Vagina (tissue), 2 donors: ENCODE data around the gene NRP1. TPM values are rescaled to one million over a fixed set of nuclear protein-coding genes. Genes with fewer than 3 reads are reported as not detected.

Source experiments
- DNase-seq, 2 donors: peaks; one replicate each; pipeline ENCODE4 v3.0.0-alpha.2; 2017; ENCODE audit errors: extremely low spot score in 2 of 2
- H3K27ac ChIP-seq: fragments of 200-600 bp; sonication (generic); one replicate; pipeline ENCODE4 v1.5.1; 2019
- H3K27me3 ChIP-seq: fragments of 200-600 bp; sonication (generic); one replicate; pipeline ENCODE4 v1.5.1; 2019
- H3K36me3 ChIP-seq, 2 donors: fragments of 200-600 bp; sonication (generic); one replicate each; pipeline ENCODE4 v1.5.1; 2017 to 2019
- H3K4me1 ChIP-seq: fragments of 200-600 bp; sonication (generic); one replicate; pipeline ENCODE4 v1.5.1; 2019
- H3K4me3 ChIP-seq, 2 donors: fragments of 200-600 bp; sonication (generic); 1 replicate in 1 of 2; 2 replicates in 1 of 2; pipeline ENCODE4 v1.5.1; 2016 to 2019
- H3K9me3 ChIP-seq: fragments of 200-600 bp; sonication (generic); one replicate; pipeline ENCODE4 v1.5.1; 2019
- POLR2A ChIP-seq, 2 donors: fragments of 450-650 bp; IDR thresholded peaks; one replicate each; pipeline ENCODE4 v1.6.1; 2017; ENCODE audit warnings: antibody characterized with exemption in 2 of 2, mild to moderate bottlenecking in 2 of 2, moderate library complexity in 2 of 2
- POLR2AphosphoS5 ChIP-seq, 2 donors: sonication (generic); formaldehyde crosslinking; IDR thresholded peaks; one replicate each; pipeline ENCODE4 v1.9.0; 2017; ENCODE audit warnings: antibody characterized with exemption in 2 of 2, mild to moderate bottlenecking in 2 of 2, low read depth in 1 of 2; ENCODE audit not compliant: insufficient read depth in 1 of 2
- intact Hi-C: fragments of 100-400 bp; cut with DNase I; formaldehyde crosslinking; loops from one replicate; pipeline ENCODE4 v1.15.1; 2023
- total RNA-seq: library from RNA; depleted of rRNA; stranded (reverse); fragments of >200 nt; gene quantifications from one replicate; pipeline ENCODE4 v1.2.3, GENCODE V29; 2016
- TF ChIP-seq, protein P1 (sequence below), 3 experiments: fragments of 450-650 bp in 2 of 3; fragments of 200-600 bp in 1 of 3; sonication (generic) in 1 of 3; IDR thresholded peaks; one replicate each; pipeline ENCODE4 v1.5.1; 2017 to 2019; ENCODE audit warnings: antibody characterized with exemption in 3 of 3, mild to moderate bottlenecking in 2 of 3, moderate library complexity in 2 of 3

Gene NRP1
- total RNA-seq, 1 donor from 2014 or later, result 52.5 TPM

DNA sequence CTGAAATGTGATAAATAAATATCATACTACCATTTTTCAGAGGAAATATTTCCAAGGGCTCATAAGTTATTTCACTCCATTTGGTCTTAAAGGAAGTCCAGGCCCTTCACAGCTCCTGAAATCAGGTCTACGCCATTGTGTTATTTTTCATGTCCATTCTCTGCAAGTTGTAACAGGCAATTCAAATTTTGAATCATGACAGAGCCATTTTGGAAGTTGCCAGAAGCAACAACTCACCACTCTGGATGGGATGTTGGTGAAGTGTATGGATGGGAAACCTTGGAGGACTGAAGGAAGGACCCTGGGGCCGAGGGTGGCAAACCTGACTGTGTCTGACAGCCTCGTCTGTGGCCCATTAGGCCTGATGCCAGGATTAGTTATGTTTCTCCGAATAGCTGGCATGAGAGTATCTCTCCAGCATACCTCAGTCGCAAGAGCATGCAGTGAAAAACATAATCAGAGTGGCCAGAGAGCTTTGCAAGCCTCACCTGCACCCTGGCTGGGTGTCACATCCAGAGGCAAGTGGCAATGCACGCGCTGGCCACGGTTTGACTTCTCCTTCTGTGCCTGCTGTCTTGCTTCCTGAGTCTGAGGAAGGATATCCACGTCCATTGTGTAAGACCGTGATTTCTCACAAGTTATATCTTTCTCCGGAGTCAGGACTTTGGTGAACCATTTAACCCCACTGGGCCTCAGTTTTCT is 87.1 kb downstream of the NRP1 start:
- Histone ChIP-seq H3K4me1 (peaks cover 6% of the 10 kb centered on the region), H3K9me3 (no peaks in the 10 kb centered on the region), H3K27me3 (no peaks in the 10 kb centered on the region), H3K36me3 (peaks cover 0 to 8% of the 10 kb centered on the region in 2 donors), H3K27ac (no peak overlapping the region), H3K4me3 (no peak overlapping the region)
- intact Hi-C loops, result no loop called here
- no peak for DNase-seq
- TF ChIP-seq, protein P1, sequence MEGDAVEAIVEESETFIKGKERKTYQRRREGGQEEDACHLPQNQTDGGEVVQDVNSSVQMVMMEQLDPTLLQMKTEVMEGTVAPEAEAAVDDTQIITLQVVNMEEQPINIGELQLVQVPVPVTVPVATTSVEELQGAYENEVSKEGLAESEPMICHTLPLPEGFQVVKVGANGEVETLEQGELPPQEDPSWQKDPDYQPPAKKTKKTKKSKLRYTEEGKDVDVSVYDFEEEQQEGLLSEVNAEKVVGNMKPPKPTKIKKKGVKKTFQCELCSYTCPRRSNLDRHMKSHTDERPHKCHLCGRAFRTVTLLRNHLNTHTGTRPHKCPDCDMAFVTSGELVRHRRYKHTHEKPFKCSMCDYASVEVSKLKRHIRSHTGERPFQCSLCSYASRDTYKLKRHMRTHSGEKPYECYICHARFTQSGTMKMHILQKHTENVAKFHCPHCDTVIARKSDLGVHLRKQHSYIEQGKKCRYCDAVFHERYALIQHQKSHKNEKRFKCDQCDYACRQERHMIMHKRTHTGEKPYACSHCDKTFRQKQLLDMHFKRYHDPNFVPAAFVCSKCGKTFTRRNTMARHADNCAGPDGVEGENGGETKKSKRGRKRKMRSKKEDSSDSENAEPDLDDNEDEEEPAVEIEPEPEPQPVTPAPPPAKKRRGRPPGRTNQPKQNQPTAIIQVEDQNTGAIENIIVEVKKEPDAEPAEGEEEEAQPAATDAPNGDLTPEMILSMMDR (IDR thresholded peaks at IDR 0.05), result no peak
- TF ChIP-seq POLR2A (IDR thresholded peaks at IDR 0.05), result no peak
- TF ChIP-seq POLR2AphosphoS5 (IDR thresholded peaks at IDR 0.05; ENCODE audit: insufficient read depth in 1 of 2, low read depth in 1 of 2), result no peak

DNA sequence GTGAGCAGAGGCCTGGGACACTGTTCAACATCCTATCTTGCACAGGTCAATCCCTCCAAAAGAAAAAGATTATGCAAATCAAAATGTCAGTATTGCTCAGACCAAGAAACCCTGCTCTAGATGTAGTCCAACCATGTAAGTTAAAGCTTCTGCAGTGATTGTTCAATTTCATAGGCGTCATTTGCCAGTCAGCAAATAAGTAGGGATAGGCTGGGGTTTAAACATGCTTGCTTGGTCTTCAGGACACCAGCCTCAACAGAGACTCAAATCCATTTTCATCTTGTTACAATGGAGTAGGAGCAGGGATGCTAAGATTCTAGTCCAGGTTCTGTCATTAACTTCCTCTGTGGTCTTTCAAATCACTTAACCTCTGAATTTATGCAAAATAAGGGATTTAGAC is 89.1 kb downstream of the NRP1 start:
- H3K4me3 ChIP-seq, result no peak overlapping the region
- no peaks in the 10 kb centered on the region for H3K36me3 ChIP-seq
- no peak for DNase-seq
- intact Hi-C loops, result no loop called here
- H3K27me3 ChIP-seq, result no peaks in the 10 kb centered on the region
- peaks cover 6% of the 10 kb centered on the region for H3K4me1 ChIP-seq
- no peaks in the 10 kb centered on the region for H3K9me3 ChIP-seq
- TF ChIP-seq POLR2A (IDR thresholded peaks at IDR 0.05), result no peak
- no peak overlapping the region for H3K27ac ChIP-seq

DNA sequence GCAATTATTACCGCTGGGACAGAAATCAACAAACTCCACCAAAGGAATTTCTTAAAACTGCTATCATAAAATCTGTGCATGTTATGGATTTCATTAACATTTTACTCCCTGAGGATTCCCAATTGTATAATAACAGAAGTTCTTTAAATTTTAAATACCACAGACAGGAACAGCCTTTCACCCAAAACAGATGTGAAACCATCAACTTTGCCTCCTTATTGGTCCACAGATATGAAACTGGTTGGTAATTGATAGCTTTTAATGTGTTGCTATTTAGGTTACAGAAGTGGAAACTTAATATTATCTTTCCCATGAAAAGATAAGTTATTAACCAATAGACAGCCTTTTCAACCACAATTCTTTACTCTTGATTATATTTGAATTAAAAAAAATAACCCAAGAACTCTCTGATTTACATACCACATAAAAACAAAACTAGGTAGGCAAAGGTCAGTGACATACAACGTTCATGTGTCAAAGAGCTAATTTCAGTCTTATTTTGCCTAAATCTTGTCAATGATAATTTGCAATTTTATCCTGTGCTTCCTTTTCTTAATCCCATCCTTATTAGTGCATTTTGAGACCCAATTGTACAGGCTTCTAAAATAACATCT is 90.0 kb downstream of the NRP1 start:
- intact Hi-C loops, result no loop called here
- DNase-seq, result no peak
- no peaks in the 10 kb centered on the region for H3K27me3 ChIP-seq
- H3K4me3 ChIP-seq, result no peak overlapping the region
- H3K4me1 ChIP-seq, result peaks cover 6% of the 10 kb centered on the region
- no peaks in the 10 kb centered on the region for H3K36me3 ChIP-seq
- no peak overlapping the region for H3K27ac ChIP-seq
- no peaks in the 10 kb centered on the region for H3K9me3 ChIP-seq
- no peak for TF ChIP-seq POLR2AphosphoS5 (IDR thresholded peaks at IDR 0.05; ENCODE audit: insufficient read depth in 1 of 2, low read depth in 1 of 2)
- TF ChIP-seq, protein P1 (IDR thresholded peaks at IDR 0.05), result no peak
- no peak for TF ChIP-seq POLR2A (IDR thresholded peaks at IDR 0.05)

DNA sequence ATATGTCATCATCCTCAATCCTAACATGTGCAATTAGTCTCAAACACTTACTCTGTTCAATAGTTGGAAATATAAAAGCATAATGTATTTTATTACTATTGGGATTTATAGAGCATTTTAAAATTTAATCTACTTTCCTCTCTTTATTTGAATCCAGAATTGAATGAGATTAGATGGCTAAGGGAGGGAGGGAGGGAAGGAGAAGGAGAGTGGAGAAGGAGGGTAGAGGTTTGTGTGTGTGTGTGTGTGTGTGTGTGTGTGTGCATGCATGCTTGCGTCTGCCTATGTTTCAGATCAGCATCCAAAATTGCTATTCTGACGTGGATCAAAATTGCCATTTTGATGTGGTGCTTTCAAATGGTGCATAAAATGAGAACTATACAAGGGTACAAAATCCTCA is 90.8 kb downstream of the NRP1 start:
- no peaks in the 10 kb centered on the region for H3K27me3 ChIP-seq
- TF ChIP-seq, protein P1 (IDR thresholded peaks at IDR 0.05), result no peak
- no peak for TF ChIP-seq POLR2A (IDR thresholded peaks at IDR 0.05)
- no peak for TF ChIP-seq POLR2AphosphoS5 (IDR thresholded peaks at IDR 0.05; ENCODE audit: insufficient read depth in 1 of 2, low read depth in 1 of 2)
- no peak for DNase-seq

DNA sequence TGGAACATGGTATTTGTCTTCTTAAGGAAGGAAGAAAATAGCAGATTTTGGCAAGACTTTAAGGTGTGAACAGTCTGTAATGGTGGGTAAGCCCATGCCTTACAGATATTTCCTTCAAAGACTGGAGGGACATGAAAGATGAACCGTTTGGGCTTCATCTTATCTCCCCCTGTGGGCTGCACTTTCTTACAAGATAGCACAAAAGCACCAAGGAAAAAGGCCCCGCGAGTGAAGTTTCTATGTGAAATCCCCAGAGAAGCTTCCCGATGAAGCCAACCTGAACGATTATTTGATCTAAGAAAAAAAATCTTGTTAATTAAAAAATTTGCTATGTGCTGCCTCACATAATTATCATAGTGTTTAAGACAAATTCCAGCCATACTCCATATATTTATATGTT is 91.5 kb downstream of the NRP1 start:
- H3K27me3 ChIP-seq, result no peaks in the 10 kb centered on the region
- H3K36me3 ChIP-seq, result no peaks in the 10 kb centered on the region
- DNase-seq, result no peak
- no peak overlapping the region for H3K4me3 ChIP-seq
- intact Hi-C loops, result no loop called here
- no peak overlapping the region for H3K27ac ChIP-seq
- H3K4me1 ChIP-seq, result peaks cover 6% of the 10 kb centered on the region
- no peak for TF ChIP-seq POLR2A (IDR thresholded peaks at IDR 0.05)
- TF ChIP-seq, protein P1 (IDR thresholded peaks at IDR 0.05), result no peak
- no peak for TF ChIP-seq POLR2AphosphoS5 (IDR thresholded peaks at IDR 0.05; ENCODE audit: insufficient read depth in 1 of 2, low read depth in 1 of 2)
- no peaks in the 10 kb centered on the region for H3K9me3 ChIP-seq

More for the DNA sequence above, 90.8 kb downstream of the NRP1 start:
- Histone ChIP-seq H3K4me1 (peaks cover 6% of the 10 kb centered on the region), H3K4me3 (no peak overlapping the region), H3K36me3 (no peaks in the 10 kb centered on the region), H3K9me3 (no peaks in the 10 kb centered on the region), H3K27ac (no peak overlapping the region)
- intact Hi-C loops, result no loop called here
